Fibroblast of skin of left biceps (primary cell): ENCODE measurements around the gene INTS6L.
"Not testable (repeated sequence)": the region's sequence is repeated elsewhere in the genome, so short reads cannot be mapped to it uniquely, and the experiment has no call there.

ENCODE experiments used
- DNase-seq, 2 experiments: peaks; one replicate each; pipeline ENCODE4 v3.0.0-alpha.2; 2013; ENCODE audit warnings: low read depth in 2 of 2

The INTS6L gene

GRCh38 chrX:135605906-135606305 lies 85.4 kb downstream of the INTS6L start:
- DNase-seq: no peak

DNA sequence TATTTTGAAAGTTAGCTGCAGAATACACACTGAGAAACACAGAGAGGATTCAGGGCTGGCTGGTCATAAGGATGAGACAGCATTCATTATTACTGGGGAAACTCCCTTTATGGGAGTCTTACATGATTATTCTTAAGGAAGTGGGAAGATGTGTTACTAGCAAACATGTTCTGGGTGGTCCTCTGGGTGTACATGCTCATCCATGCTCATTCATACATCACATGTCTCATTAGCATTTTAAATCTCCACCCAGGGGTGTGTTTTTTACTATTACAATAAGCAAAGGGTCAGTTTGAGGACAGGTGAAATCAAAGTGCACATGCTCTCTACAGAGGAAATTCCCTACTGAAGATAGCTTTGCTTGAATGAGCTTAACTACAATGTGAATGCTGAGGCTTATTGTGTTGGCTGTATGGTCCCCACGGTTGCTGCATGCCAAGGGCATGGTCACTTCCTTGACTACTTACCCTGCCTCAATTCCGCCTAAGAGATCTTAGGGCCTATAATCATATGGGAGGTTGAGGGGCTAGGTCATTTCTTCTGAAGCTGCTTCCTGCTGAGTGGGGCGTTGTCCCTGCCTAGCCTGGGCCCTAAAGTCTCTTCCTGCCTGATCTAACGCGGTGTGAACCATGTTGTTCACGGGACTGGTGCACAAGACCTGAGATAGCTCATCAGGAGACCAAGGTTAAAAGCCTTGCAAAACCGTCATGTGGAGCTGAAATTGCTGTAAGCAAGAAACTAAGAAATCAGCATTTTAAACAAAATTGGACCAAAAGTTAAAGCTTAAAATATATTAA lies 104.1 kb downstream of the INTS6L start:
- not testable (repeated sequence) for DNase-seq

- DNase-seq: no peak
Measured at GRCh38 chrX:135625995-135626394, 105.5 kb downstream of the INTS6L start.

- no peak for DNase-seq
Measured at GRCh38 chrX:135629342-135629741, 108.9 kb downstream of the INTS6L start.
